Lower leg skin (tissue), 3 donors: ENCODE measurements around the gene UCP3.

Experiments
- POLR2A ChIP-seq, 2 donors: fragments of 450-650 bp; IDR thresholded peaks; one replicate each; pipeline ENCODE4 v1.6.1; 2016 to 2017; ENCODE audit warnings: antibody characterized with exemption in 2 of 2, mild to moderate bottlenecking in 1 of 2, moderate library complexity in 1 of 2
- TF ChIP-seq, protein P1 (sequence below), 3 donors: fragments of 450-650 bp; IDR thresholded peaks; one replicate each; pipeline ENCODE4 v1.5.1; 2016; ENCODE audit warnings: antibody characterized with exemption in 3 of 3, mild to moderate bottlenecking in 3 of 3, moderate library complexity in 2 of 3

- TF ChIP-seq, protein P1, sequence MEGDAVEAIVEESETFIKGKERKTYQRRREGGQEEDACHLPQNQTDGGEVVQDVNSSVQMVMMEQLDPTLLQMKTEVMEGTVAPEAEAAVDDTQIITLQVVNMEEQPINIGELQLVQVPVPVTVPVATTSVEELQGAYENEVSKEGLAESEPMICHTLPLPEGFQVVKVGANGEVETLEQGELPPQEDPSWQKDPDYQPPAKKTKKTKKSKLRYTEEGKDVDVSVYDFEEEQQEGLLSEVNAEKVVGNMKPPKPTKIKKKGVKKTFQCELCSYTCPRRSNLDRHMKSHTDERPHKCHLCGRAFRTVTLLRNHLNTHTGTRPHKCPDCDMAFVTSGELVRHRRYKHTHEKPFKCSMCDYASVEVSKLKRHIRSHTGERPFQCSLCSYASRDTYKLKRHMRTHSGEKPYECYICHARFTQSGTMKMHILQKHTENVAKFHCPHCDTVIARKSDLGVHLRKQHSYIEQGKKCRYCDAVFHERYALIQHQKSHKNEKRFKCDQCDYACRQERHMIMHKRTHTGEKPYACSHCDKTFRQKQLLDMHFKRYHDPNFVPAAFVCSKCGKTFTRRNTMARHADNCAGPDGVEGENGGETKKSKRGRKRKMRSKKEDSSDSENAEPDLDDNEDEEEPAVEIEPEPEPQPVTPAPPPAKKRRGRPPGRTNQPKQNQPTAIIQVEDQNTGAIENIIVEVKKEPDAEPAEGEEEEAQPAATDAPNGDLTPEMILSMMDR (IDR thresholded peaks at IDR 0.05): no peak
- no peak for TF ChIP-seq POLR2A (IDR thresholded peaks at IDR 0.05)
Observed at GRCh38 chr11:73972187-73972586, 36.7 kb downstream of the UCP3 start.
